GM18868 (cell line): ENCODE results near the gene KIF26A.
"Not testable (repeated sequence)": the region's sequence is repeated elsewhere in the genome, so short reads cannot be mapped to it uniquely, and the experiment has no call there.

Source experiments
- ATAC-seq: cut with Tn5 transposase; IDR thresholded peaks from one replicate; pipeline ENCODE4 v1.9.1; 2021; ENCODE audit warnings: mild to moderate bottlenecking, moderate library complexity; ENCODE audit not compliant: unreplicated experiment

Gene KIF26A

GRCh38 chr14:104206281-104206904, 68.0 kb downstream of the KIF26A start:
- no peak for ATAC-seq

- ATAC-seq, result no peak
These were observed 69.0 kb downstream of the KIF26A start for GRCh38 chr14:104207142-104208014.

GRCh38 chr14:104208015-104208295, 69.6 kb downstream of the KIF26A start:
- ATAC-seq, result not testable (repeated sequence)

- ATAC-seq, result not testable (repeated sequence)
These were observed 69.9 kb downstream of the KIF26A start for GRCh38 chr14:104208331-104208730.

GRCh38 chr14:104209071-104209470, 70.7 kb downstream of the KIF26A start:
- ATAC-seq, result not testable (repeated sequence)

DNA sequence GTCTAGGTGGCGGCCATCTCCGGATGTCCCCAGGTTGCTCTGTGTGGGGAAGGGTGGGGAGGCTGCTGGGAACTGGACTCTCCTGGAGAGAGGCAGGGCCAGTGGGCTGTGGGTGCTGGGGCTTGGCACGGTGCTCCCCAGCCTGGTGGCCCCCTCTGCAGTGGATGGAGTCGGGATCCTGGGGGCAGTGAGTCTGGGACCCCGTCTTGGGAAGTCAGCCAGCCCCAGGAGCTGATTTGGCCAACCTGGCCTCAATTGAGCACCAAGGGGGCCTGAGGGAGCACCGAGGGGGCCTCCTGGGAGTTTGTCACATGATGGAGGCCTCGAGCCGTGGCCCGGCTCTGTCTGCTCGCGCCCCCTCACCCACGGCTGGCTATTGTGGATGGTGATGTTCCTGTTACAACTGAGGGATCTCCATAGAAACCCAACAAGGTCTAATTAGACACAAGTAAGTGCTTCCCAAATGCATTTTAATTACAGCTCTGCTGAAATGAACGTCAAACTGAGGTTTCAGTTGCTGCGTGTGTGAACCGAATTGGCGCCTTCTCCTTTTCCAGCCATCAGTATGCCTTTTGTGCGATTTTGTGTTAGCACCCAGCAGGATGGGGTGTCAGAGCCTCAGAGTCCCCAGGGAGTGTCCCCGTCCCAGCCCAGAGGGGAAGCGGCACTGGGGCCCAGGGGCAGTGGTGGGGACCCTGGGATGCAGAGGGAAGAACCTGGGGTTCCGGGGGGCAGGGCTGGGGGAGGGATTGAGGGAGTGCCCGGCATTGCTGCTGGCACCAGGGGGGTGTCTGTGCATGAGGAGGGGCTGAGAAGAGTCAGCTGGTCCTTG, 71.8 kb downstream of the KIF26A start:
- no peak for ATAC-seq

GRCh38 chr14:104210817-104211195, 72.4 kb downstream of the KIF26A start:
- no peak for ATAC-seq

- no peak for ATAC-seq
These were observed 72.8 kb downstream of the KIF26A start for GRCh38 chr14:104211215-104211614.

GRCh38 chr14:104211741-104212140, 73.4 kb downstream of the KIF26A start:
- ATAC-seq, result no peak

GRCh38 chr14:104212206-104213095, 74.1 kb downstream of the KIF26A start:
- no peak for ATAC-seq

DNA sequence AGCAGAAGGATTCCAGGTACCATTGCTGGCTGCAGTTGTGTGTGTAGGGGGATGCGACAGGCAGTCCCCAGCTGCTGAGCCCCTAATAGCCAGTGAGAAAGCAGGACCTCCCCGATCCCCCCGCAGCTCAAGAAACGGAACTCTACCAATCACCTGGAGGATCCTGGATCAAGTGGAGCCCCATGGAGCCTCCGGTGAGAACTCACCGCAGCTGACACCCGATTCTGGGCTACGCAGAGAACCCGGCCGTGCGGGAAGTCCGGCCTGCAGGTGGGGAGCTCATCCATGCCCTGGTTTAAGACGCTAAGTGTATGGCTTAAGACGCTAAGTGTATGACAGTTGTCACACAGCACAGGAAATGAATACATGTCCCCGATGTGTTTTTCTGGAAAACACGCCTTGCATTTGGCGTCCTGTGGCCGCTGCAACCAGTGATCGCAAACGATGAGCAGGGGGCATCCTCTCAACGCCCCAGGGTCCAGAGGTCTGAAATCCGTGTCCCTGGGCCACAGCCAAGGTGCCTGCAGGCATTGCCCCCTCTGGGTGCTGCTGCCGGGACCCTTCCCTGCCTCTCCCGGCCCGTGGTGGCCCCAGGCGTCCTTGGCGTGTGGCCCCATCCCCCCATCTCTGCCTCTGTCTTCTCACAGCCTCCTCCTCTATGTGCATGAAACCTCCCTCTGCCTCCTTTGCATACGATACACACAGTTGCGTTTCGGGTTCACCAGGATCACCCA, 75.1 kb downstream of the KIF26A start:
- ATAC-seq, result no peak

DNA sequence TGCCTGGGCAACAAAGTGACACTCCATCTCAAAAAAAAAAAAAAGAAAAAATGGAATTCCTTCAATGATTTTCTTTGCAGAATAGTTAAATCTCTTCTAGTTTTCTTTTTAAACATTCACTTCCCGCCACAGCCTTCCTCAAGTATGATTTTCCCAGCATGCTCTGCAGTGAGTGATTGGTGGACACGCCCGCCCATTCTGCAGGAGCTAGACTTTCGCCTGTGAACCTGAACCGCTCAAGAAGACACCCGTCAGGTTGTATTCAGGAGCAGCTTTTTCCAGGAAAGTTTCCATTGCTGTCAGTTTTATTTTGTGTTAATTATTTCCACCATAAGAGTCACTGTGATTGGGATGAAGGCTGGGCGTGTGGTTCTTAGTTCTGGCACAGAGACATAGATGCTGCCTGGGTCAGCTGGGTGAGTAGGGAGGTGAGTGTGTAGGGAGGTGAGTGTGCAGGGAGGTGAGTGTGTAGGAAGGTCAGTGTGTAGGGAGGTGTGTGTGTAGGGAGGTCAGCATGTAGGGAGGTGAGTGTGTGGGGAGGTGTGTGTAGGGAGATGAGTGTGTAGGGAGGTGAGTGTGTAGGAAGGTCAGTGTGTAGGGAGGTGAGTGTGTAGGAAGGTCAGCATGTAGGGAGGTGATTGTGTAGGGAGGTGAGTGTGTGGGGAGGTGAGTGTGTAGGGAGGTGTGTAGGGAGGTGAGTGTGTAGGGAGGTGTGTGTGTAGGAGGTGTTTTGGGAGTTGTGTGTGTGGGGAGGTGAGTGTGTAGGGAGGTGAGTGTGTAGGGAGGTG, 76.2 kb downstream of the KIF26A start:
- no peak for ATAC-seq

GRCh38 chr14:104215706-104216334, 77.4 kb downstream of the KIF26A start:
- ATAC-seq, result no peak

- ATAC-seq, result no peak
These were observed 78.1 kb downstream of the KIF26A start for GRCh38 chr14:104216457-104216856.

GRCh38 chr14:104217486-104218360, 79.3 kb downstream of the KIF26A start:
- ATAC-seq, result no peak

DNA sequence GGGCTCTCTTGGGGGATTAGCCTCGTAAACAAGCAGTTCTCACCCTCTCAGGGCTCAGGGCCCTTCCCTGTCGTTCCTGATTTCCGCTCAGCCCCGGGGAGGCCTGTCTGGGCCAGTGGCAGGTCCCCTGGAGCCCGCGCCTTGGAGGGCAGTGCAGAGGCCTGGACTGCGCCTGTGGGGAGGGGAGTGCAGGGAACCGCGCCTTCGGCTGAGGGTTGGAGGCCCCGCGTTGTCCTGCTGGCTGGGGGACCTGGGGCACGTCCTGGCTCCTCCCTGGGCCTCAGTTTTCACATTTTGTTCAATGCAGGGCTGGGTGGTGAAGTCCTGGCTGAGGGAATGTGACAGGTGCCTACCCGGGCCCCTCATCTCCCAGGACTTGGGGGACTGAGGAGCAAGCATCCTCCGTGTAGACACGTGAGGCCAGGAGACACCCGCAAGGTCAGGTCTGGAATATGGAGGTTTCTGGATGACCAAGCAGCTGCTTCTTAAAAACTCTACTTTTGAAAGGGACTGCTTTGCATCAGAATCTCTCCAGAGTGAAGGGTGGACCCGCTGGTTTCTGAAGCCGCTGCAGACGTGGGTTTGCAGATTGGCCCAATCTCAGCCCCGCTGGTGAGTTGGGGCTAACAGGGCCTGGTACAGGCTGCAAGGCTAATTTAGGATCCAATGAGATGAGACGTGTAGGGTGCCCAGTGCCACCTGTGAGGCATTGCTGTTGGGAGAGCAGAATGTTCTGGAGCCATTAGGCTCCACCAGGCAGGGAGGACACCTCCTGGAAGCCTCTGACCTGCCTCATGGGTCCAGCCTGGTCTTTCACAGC, 80.2 kb downstream of the KIF26A start:
- ATAC-seq, result no peak

DNA sequence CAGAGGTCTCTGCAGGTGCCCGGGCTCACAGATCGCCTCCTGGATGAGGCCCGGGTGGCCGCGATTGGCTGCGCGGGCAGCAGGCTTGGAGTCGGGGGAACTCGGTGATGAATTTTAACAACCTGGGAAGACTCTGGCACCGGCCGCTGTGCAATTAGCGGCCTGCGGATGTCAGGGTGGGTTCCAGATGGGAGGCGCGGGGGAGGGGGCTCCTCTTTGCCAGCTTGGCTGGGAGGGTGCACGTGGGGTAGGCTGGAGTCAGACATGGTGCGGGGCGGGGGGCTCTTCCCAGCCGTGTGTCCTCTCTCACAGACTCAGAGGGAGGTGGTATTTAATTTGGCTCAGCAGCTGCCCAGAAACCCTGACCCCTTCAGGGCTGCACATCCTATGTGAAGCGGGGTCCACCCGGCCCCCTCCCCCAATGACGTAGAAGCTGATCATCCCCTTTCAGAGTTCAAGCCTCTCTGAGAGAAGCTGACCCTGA, 81.4 kb downstream of the KIF26A start:
- ATAC-seq, result no peak
